ENCODE measurements around the gene TPRKB.
A peak's percentile ranks its signal among the peaks of the same experiment; 100 is the strongest.
"Not testable (repeated sequence)": the region's sequence is repeated elsewhere in the genome, so short reads cannot be mapped to it uniquely, and the experiment has no call there.

Gene TPRKB

GRCh38 chr2:73698101-73698500 is 39.0 kb downstream of the TPRKB start:
- no peak for DNase-seq

GRCh38 chr2:73697606-73698005 is 39.5 kb downstream of the TPRKB start:
- no peak for DNase-seq

GRCh38 chr2:73696985-73697384 is 40.2 kb downstream of the TPRKB start:
- not testable (repeated sequence) for DNase-seq

- not testable (repeated sequence) for DNase-seq
Observed at GRCh38 chr2:73696521-73696920, 40.6 kb downstream of the TPRKB start.

- peak; percentile 37 for DNase-seq
Observed at GRCh38 chr2:73690372-73691088, 46.6 kb downstream of the TPRKB start.

GRCh38 chr2:73688494-73688893 is 48.7 kb downstream of the TPRKB start:
- DNase-seq = not testable (repeated sequence)

- DNase-seq = no peak
Observed at GRCh38 chr2:73685764-73686438, 51.2 kb downstream of the TPRKB start.

GRCh38 chr2:73684905-73685304 is 52.2 kb downstream of the TPRKB start:
- DNase-seq = not testable (repeated sequence)

- DNase-seq = peak; percentile 6
Observed at GRCh38 chr2:73684325-73684724, 52.8 kb downstream of the TPRKB start.

GRCh38 chr2:73679951-73680571 is 57.1 kb downstream of the TPRKB start:
- DNase-seq = peak; percentile 48

Data from stimulated activated CD4-positive, alpha-beta T cell treated with anti-CD3 and anti-CD28 coated beads, Interleukin-15, amount 100 ng/mL, for 24 hours (primary cell).